Activated T-helper 2 cell treated with anti-CD3 and anti-CD28 coated beads, Interferon-gamma antibody, Interleukin-2, Interleukin-4, amounts not matched to agents 10 μg/mL and 5 μg/mL and 100 μg/mL, durations not matched to agents 14 hours and 24 hours and 36 hours (primary cell): Measurements from ENCODE around the gene SYNJ2BP. TPM values are rescaled to one million over a fixed set of nuclear protein-coding genes. Genes with fewer than 3 reads are reported as not detected.

Experiments
- total RNA-seq: library from RNA; stranded (reverse); gene quantifications from 2 replicates; pipeline ENCODE4 v1.2.3, GENCODE V29; 2022

Gene SYNJ2BP
- total RNA-seq, 1 donor from 2014 or later, result 0.98 TPM

Other genes starting within 250 kb of the SYNJ2BP start
- gene SLC8A3, start 228.1 kb downstream of the SYNJ2BP start, total RNA-seq, result 0.32 and 0.37 TPM in 2 replicates
- gene COX16, start 57.4 kb downstream of the SYNJ2BP start, total RNA-seq, result 67.0 and 69.7 TPM in 2 replicates
- not detected in 2 replicates for gene ADAM21, start 35.1 kb upstream of the SYNJ2BP start, total RNA-seq
- 0.25 and 0.39 TPM in 2 replicates for gene ADAM20, start 117.9 kb upstream of the SYNJ2BP start, total RNA-seq
- gene MED6, start 183.6 kb upstream of the SYNJ2BP start, total RNA-seq, result 52.2 and 58.2 TPM in 2 replicates
- 6.1 and 6.6 TPM in 2 replicates for gene TTC9, start 224.8 kb upstream of the SYNJ2BP start, total RNA-seq